ENCODE results near the gene PDLIM1.

PDLIM1 gene

GRCh38 chr10:95256268-95256667 is 34.5 kb downstream of the PDLIM1 start:
- H3K4me3 Mint-ChIP-seq, result no peak overlapping the region

GRCh38 chr10:95254629-95255028 is 36.2 kb downstream of the PDLIM1 start:
- DNase-seq (ENCODE audit: low spot score in 2 of 2) (no peak), ATAC-seq (ENCODE audit: low read depth) (no peak)
- peaks cover 4% of the 10 kb centered on the region for H3K9me3 Mint-ChIP-seq
- peaks cover 31% of the 10 kb centered on the region for H3K4me1 Mint-ChIP-seq
- H3K27ac Mint-ChIP-seq, result peak overlapping the region; percentile 54
- peaks cover 49% of the 10 kb centered on the region for H3K36me3 Mint-ChIP-seq
- H3K27me3 Mint-ChIP-seq, result no peaks in the 10 kb centered on the region
- no peak overlapping the region for H3K4me3 Mint-ChIP-seq

More at GRCh38 chr10:95256268-95256667, 34.5 kb downstream of the PDLIM1 start:
- Mint-ChIP-seq H3K36me3 (peaks cover 51% of the 10 kb centered on the region), H3K27ac (peak overlapping the region; percentile 54), H3K4me1 (peaks cover 31% of the 10 kb centered on the region), H3K27me3 (no peaks in the 10 kb centered on the region), H3K9me3 (peaks cover 4% of the 10 kb centered on the region)
- ATAC-seq (ENCODE audit: low read depth) (no peak), DNase-seq (ENCODE audit: low spot score in 2 of 2) (no peak)

GRCh38 chr10:95253686-95254085 is 37.1 kb downstream of the PDLIM1 start:
- Mint-ChIP-seq H3K4me3 (no peak overlapping the region), H3K9me3 (peaks cover 4% of the 10 kb centered on the region), H3K36me3 (peaks cover 49% of the 10 kb centered on the region), H3K27me3 (no peaks in the 10 kb centered on the region), H3K27ac (no peak overlapping the region), H3K4me1 (peaks cover 32% of the 10 kb centered on the region)
- ATAC-seq (ENCODE audit: low read depth), result no peak
- no peak for DNase-seq (ENCODE audit: low spot score in 2 of 2)

- DNase-seq (ENCODE audit: low spot score in 2 of 2) (no peak), ATAC-seq (ENCODE audit: low read depth) (no peak)
- Mint-ChIP-seq H3K4me1 (peaks cover 33% of the 10 kb centered on the region), H3K27ac (peak overlapping the region; percentile 75), H3K36me3 (peaks cover 44% of the 10 kb centered on the region), H3K27me3 (no peaks in the 10 kb centered on the region), H3K4me3 (no peak overlapping the region), H3K9me3 (peaks cover 4% of the 10 kb centered on the region)
Observed at GRCh38 chr10:95253007-95253406, 37.8 kb downstream of the PDLIM1 start.

- Mint-ChIP-seq H3K27me3 (no peaks in the 10 kb centered on the region), H3K4me3 (no peak overlapping the region), H3K9me3 (no peaks in the 10 kb centered on the region), H3K4me1 (peaks cover 41% of the 10 kb centered on the region), H3K27ac (peak overlapping the region; percentile 37), H3K36me3 (peaks cover 32% of the 10 kb centered on the region)
- DNase-seq (ENCODE audit: low spot score in 2 of 2) (no peak), ATAC-seq (ENCODE audit: low read depth) (no peak)
Observed at GRCh38 chr10:95250856-95251255, 39.9 kb downstream of the PDLIM1 start.

GRCh38 chr10:95249467-95249866 is 41.3 kb downstream of the PDLIM1 start:
- no peaks in the 10 kb centered on the region for H3K9me3 Mint-ChIP-seq
- H3K27ac Mint-ChIP-seq, result peak overlapping the region; percentile 89
- no peaks in the 10 kb centered on the region for H3K27me3 Mint-ChIP-seq
- H3K36me3 Mint-ChIP-seq, result peaks cover 32% of the 10 kb centered on the region
- DNase-seq (ENCODE audit: low spot score in 2 of 2) (no peak), ATAC-seq (ENCODE audit: low read depth) (no peak)
- H3K4me3 Mint-ChIP-seq, result no peak overlapping the region
- H3K4me1 Mint-ChIP-seq, result peaks cover 30% of the 10 kb centered on the region

- Mint-ChIP-seq H3K4me1 (peaks cover 27% of the 10 kb centered on the region), H3K36me3 (peaks cover 29% of the 10 kb centered on the region), H3K9me3 (no peaks in the 10 kb centered on the region), H3K27me3 (no peaks in the 10 kb centered on the region), H3K4me3 (no peak overlapping the region), H3K27ac (peak overlapping the region; percentile 66)
- DNase-seq (ENCODE audit: low spot score in 2 of 2) (no peak), ATAC-seq (ENCODE audit: low read depth) (no peak)
Observed at GRCh38 chr10:95248989-95249388, 41.8 kb downstream of the PDLIM1 start.

GRCh38 chr10:95247881-95248583 is 42.8 kb downstream of the PDLIM1 start:
- Mint-ChIP-seq H3K9me3 (no peaks in the 10 kb centered on the region), H3K4me1 (peaks cover 25% of the 10 kb centered on the region), H3K36me3 (peaks cover 31% of the 10 kb centered on the region), H3K27ac (peak overlapping the region; percentile 86), H3K27me3 (no peaks in the 10 kb centered on the region), H3K4me3 (no peak overlapping the region)
- DNase-seq (ENCODE audit: low spot score in 2 of 2), result no peak
- ATAC-seq (ENCODE audit: low read depth), result no peak

GRCh38 chr10:95247200-95247880 is 43.5 kb downstream of the PDLIM1 start:
- no peak overlapping the region for H3K4me3 Mint-ChIP-seq
- H3K27me3 Mint-ChIP-seq, result no peaks in the 10 kb centered on the region
- DNase-seq (ENCODE audit: low spot score in 2 of 2) (no peak), ATAC-seq (ENCODE audit: low read depth) (no peak)
- peak overlapping the region; percentile 86 for H3K27ac Mint-ChIP-seq
- peaks cover 25% of the 10 kb centered on the region for H3K36me3 Mint-ChIP-seq
- H3K9me3 Mint-ChIP-seq, result no peaks in the 10 kb centered on the region
- peaks cover 18% of the 10 kb centered on the region for H3K4me1 Mint-ChIP-seq

GRCh38 chr10:95246582-95247051 is 44.2 kb downstream of the PDLIM1 start:
- peak; percentile 77 to 85 for DNase-seq (ENCODE audit: low spot score in 2 of 2)
- Mint-ChIP-seq H3K4me3 (no peak overlapping the region), H3K4me1 (peaks cover 15% of the 10 kb centered on the region), H3K9me3 (no peaks in the 10 kb centered on the region), H3K36me3 (peaks cover 22% of the 10 kb centered on the region), H3K27ac (peak overlapping the region; percentile 86), H3K27me3 (no peaks in the 10 kb centered on the region)
- peak; percentile 89 for ATAC-seq (ENCODE audit: low read depth)

GRCh38 chr10:95245425-95246055 is 45.3 kb downstream of the PDLIM1 start:
- Mint-ChIP-seq H3K4me3 (no peak overlapping the region), H3K4me1 (peaks cover 15% of the 10 kb centered on the region), H3K27ac (peak overlapping the region; percentile 75), H3K9me3 (no peaks in the 10 kb centered on the region), H3K27me3 (no peaks in the 10 kb centered on the region), H3K36me3 (peaks cover 21% of the 10 kb centered on the region)
- DNase-seq (ENCODE audit: low spot score in 2 of 2) (no peak), ATAC-seq (ENCODE audit: low read depth) (no peak)

- no peak overlapping the region for H3K27ac Mint-ChIP-seq
- ATAC-seq (ENCODE audit: low read depth) (no peak), DNase-seq (ENCODE audit: low spot score in 2 of 2) (no peak)
- H3K4me1 Mint-ChIP-seq, result peaks cover 12% of the 10 kb centered on the region
- H3K9me3 Mint-ChIP-seq, result no peaks in the 10 kb centered on the region
- H3K36me3 Mint-ChIP-seq, result peaks cover 26% of the 10 kb centered on the region
- no peaks in the 10 kb centered on the region for H3K27me3 Mint-ChIP-seq
- no peak overlapping the region for H3K4me3 Mint-ChIP-seq
Observed at GRCh38 chr10:95244152-95244551, 46.7 kb downstream of the PDLIM1 start.

GRCh38 chr10:95243318-95243617 is 47.5 kb downstream of the PDLIM1 start:
- ATAC-seq (ENCODE audit: low read depth) (no peak), DNase-seq (ENCODE audit: low spot score in 2 of 2) (no peak)
- Mint-ChIP-seq H3K4me3 (no peak overlapping the region), H3K4me1 (peaks cover 12% of the 10 kb centered on the region), H3K9me3 (no peaks in the 10 kb centered on the region), H3K27me3 (no peaks in the 10 kb centered on the region), H3K27ac (peak overlapping the region; percentile 67), H3K36me3 (peaks cover 25% of the 10 kb centered on the region)

- ATAC-seq (ENCODE audit: low read depth), result no peak
Observed at GRCh38 chr10:95242581-95243317, 48.1 kb downstream of the PDLIM1 start.

More at GRCh38 chr10:95242581-95243317, 48.1 kb downstream of the PDLIM1 start:
- H3K9me3 Mint-ChIP-seq, result no peaks in the 10 kb centered on the region
- no peak for DNase-seq (ENCODE audit: low spot score in 2 of 2)
- H3K36me3 Mint-ChIP-seq, result peaks cover 27% of the 10 kb centered on the region
- no peak overlapping the region for H3K4me3 Mint-ChIP-seq
- peaks cover 8% of the 10 kb centered on the region for H3K4me1 Mint-ChIP-seq
- H3K27ac Mint-ChIP-seq, result peak overlapping the region; percentile 67
- H3K27me3 Mint-ChIP-seq, result no peaks in the 10 kb centered on the region

Data from memory B cell (primary cell).